SK-N-SH treated with all-trans-retinoic acid at 6 μM for 48 hours (cell line): ENCODE data around the gene NHLRC2.

Experiments
- ATAC-seq: fragments of 200-7000 bp; cut with Tn5 transposase; 3 replicates; pipeline ENCODE4 v1.9.1; 2020; ENCODE audit warnings: mild to moderate bottlenecking, moderate library complexity
- ARNTL ChIP-seq: fragments of 450-650 bp; formaldehyde crosslinking; IDR thresholded peaks from 2 replicates; pipeline ENCODE4 v1.5.0; 2020; ENCODE audit warnings: low read depth, mild to moderate bottlenecking, moderate library complexity, borderline replicate concordance
- BACH2 ChIP-seq: fragments of 250-450 bp; sonication (Bioruptor Pico); IDR thresholded peaks from 2 replicates; pipeline ENCODE4 v1.9.0; 2021; ENCODE audit warnings: mild to moderate bottlenecking, borderline replicate concordance
- CSDC2 ChIP-seq: fragments of 250-450 bp; sonication (Bioruptor Pico); IDR thresholded peaks from 2 replicates; pipeline ENCODE4 v1.5.0; 2020; ENCODE audit warnings: mild to moderate bottlenecking, moderate library complexity
- ESRRG ChIP-seq: fragments of 250-450 bp; sonication (Bioruptor Pico); IDR thresholded peaks from 2 replicates; pipeline ENCODE4 v1.6.1; 2021; ENCODE audit warnings: mild to moderate bottlenecking
- GLIS3 ChIP-seq: fragments of 250-450 bp; sonication (Bioruptor Pico); IDR thresholded peaks from 2 replicates; pipeline ENCODE4 v1.5.0; 2020; ENCODE audit warnings: mild to moderate bottlenecking, moderate library complexity
- ISL1 ChIP-seq: fragments of 250-450 bp; sonication (Bioruptor Pico); IDR thresholded peaks from 2 replicates; pipeline ENCODE4 v2.1.2; 2022; ENCODE audit warnings: mild to moderate bottlenecking, moderate library complexity
- OSR1 ChIP-seq: fragments of 250-450 bp; sonication (Bioruptor Pico); IDR thresholded peaks from 2 replicates; pipeline ENCODE4 v1.8.0; 2022; ENCODE audit warnings: moderate library complexity, mild to moderate bottlenecking, inconsistent platforms
- POU6F1 ChIP-seq: fragments of 250-450 bp; sonication (Bioruptor Pico); IDR thresholded peaks from 2 replicates; pipeline ENCODE4 v1.8.0; 2021; ENCODE audit warnings: low read depth, mild to moderate bottlenecking, moderate library complexity, borderline replicate concordance
- PPARA ChIP-seq: fragments of 250-450 bp; sonication (Bioruptor Pico); IDR thresholded peaks from 2 replicates; pipeline ENCODE4 v1.5.0; 2020; ENCODE audit warnings: mild to moderate bottlenecking, borderline replicate concordance
- RARB ChIP-seq: fragments of 250-450 bp; sonication (Bioruptor Pico); IDR thresholded peaks from 2 replicates; pipeline ENCODE4 v1.8.0; 2021; ENCODE audit warnings: mild to moderate bottlenecking, moderate library complexity
- SNAI2 ChIP-seq: fragments of 250-450 bp; sonication (Bioruptor Pico); IDR thresholded peaks from 2 replicates; pipeline ENCODE4 v1.5.0; 2020; ENCODE audit warnings: mild to moderate bottlenecking, moderate library complexity
- TCF4 ChIP-seq: fragments of 250-450 bp; sonication (Bioruptor Pico); IDR thresholded peaks from 2 replicates; pipeline ENCODE4 v1.8.0; 2021; ENCODE audit warnings: mild to moderate bottlenecking, moderate library complexity, borderline replicate concordance
- TOX ChIP-seq: fragments of 250-450 bp; sonication (Bioruptor Pico); IDR thresholded peaks from 2 replicates; pipeline ENCODE4 v1.8.0; 2021; ENCODE audit warnings: mild to moderate bottlenecking, moderate library complexity, borderline replicate concordance
- TSHZ2 ChIP-seq: fragments of 250-450 bp; sonication (Bioruptor Pico); IDR thresholded peaks from 2 replicates; pipeline ENCODE4 v1.5.0; 2020; ENCODE audit warnings: mild to moderate bottlenecking, moderate library complexity
- ZC3H10 ChIP-seq: fragments of 250-450 bp; sonication (Bioruptor Pico); IDR thresholded peaks from 2 replicates; pipeline ENCODE4 v1.5.1; 2021; ENCODE audit warnings: mild to moderate bottlenecking, moderate library complexity
- ZFP3 ChIP-seq: fragments of 250-450 bp; sonication (Bioruptor Pico); IDR thresholded peaks from 2 replicates; pipeline ENCODE4 v1.5.0; 2020; ENCODE audit warnings: mild to moderate bottlenecking, moderate library complexity
- ZFP30 ChIP-seq: fragments of 450-650 bp; formaldehyde crosslinking; IDR thresholded peaks from 2 replicates; pipeline ENCODE4 v1.5.0; 2022; ENCODE audit warnings: mild to moderate bottlenecking, moderate library complexity
- ZNF70 ChIP-seq: fragments of 450-650 bp; formaldehyde crosslinking; IDR thresholded peaks from 2 replicates; pipeline ENCODE4 v1.5.0; 2020; ENCODE audit warnings: mild to moderate bottlenecking, moderate library complexity
- ZNF8 ChIP-seq: fragments of 450-650 bp; formaldehyde crosslinking; IDR thresholded peaks from 2 replicates; pipeline ENCODE4 v1.5.0; 2020; ENCODE audit warnings: mild to moderate bottlenecking, moderate library complexity
- TF ChIP-seq, protein P1 (sequence below): fragments of 250-450 bp; sonication (Bioruptor Pico); IDR thresholded peaks from 2 replicates; pipeline ENCODE4 v1.8.0; 2020; ENCODE audit warnings: mild to moderate bottlenecking, moderate library complexity, borderline replicate concordance
- TF ChIP-seq, protein P2 (sequence below): fragments of 250-450 bp; sonication (Bioruptor Pico); IDR thresholded peaks from 2 replicates; pipeline ENCODE4 v1.5.1; 2021; ENCODE audit warnings: mild to moderate bottlenecking, moderate library complexity
- TF ChIP-seq, protein P3 (sequence below): fragments of 250-450 bp; sonication (Bioruptor Pico); IDR thresholded peaks from 2 replicates; pipeline ENCODE4 v1.5.1; 2020; ENCODE audit warnings: low read depth, mild to moderate bottlenecking, moderate library complexity

Gene NHLRC2

GRCh38 chr10:113907166-113907565 lies 52.7 kb downstream of the NHLRC2 start:
- no peak for ATAC-seq
- no peak for TF ChIP-seq ZFP3 (CRISPR knock-in tag)
- no peak for TF ChIP-seq ESRRG (CRISPR knock-in tag)

GRCh38 chr10:113908236-113908635 lies 53.8 kb downstream of the NHLRC2 start:
- no peak for TF ChIP-seq ARNTL (CRISPR knock-in tag)
- no peak for TF ChIP-seq ZFP30 (CRISPR knock-in tag)
- TF ChIP-seq, protein P1, sequence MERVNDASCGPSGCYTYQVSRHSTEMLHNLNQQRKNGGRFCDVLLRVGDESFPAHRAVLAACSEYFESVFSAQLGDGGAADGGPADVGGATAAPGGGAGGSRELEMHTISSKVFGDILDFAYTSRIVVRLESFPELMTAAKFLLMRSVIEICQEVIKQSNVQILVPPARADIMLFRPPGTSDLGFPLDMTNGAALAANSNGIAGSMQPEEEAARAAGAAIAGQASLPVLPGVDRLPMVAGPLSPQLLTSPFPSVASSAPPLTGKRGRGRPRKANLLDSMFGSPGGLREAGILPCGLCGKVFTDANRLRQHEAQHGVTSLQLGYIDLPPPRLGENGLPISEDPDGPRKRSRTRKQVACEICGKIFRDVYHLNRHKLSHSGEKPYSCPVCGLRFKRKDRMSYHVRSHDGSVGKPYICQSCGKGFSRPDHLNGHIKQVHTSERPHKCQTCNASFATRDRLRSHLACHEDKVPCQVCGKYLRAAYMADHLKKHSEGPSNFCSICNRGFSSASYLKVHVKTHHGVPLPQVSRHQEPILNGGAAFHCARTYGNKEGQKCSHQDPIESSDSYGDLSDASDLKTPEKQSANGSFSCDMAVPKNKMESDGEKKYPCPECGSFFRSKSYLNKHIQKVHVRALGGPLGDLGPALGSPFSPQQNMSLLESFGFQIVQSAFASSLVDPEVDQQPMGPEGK (CRISPR knock-in tag): no peak
- no peak for TF ChIP-seq CSDC2 (CRISPR knock-in tag)
- TF ChIP-seq, protein P2, sequence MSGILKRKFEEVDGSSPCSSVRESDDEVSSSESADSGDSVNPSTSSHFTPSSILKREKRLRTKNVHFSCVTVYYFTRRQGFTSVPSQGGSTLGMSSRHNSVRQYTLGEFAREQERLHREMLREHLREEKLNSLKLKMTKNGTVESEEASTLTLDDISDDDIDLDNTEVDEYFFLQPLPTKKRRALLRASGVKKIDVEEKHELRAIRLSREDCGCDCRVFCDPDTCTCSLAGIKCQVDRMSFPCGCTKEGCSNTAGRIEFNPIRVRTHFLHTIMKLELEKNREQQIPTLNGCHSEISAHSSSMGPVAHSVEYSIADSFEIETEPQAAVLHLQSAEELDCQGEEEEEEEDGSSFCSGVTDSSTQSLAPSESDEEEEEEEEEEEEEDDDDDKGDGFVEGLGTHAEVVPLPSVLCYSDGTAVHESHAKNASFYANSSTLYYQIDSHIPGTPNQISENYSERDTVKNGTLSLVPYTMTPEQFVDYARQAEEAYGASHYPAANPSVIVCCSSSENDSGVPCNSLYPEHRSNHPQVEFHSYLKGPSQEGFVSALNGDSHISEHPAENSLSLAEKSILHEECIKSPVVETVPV: no peak
- no peak for TF ChIP-seq ZNF8 (CRISPR knock-in tag)
- TF ChIP-seq, protein P3, sequence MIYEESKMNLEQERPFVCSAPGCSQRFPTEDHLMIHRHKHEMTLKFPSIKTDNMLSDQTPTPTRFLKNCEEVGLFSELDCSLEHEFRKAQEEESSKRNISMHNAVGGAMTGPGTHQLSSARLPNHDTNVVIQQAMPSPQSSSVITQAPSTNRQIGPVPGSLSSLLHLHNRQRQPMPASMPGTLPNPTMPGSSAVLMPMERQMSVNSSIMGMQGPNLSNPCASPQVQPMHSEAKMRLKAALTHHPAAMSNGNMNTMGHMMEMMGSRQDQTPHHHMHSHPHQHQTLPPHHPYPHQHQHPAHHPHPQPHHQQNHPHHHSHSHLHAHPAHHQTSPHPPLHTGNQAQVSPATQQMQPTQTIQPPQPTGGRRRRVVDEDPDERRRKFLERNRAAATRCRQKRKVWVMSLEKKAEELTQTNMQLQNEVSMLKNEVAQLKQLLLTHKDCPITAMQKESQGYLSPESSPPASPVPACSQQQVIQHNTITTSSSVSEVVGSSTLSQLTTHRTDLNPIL: no peak
- TF ChIP-seq ESRRG (CRISPR knock-in tag): no peak
- no peak for TF ChIP-seq ZC3H10 (CRISPR knock-in tag)
- TF ChIP-seq ZNF70: no peak
- TF ChIP-seq GLIS3 (CRISPR knock-in tag): no peak
- no peak for TF ChIP-seq RARB (CRISPR knock-in tag)
- TF ChIP-seq SNAI2: no peak
- no peak for TF ChIP-seq TOX (CRISPR knock-in tag)
- TF ChIP-seq PPARA: no peak
- TF ChIP-seq, all 23 proteins: peak for 0
- no peak for ATAC-seq

- ATAC-seq: no peak
Measured at GRCh38 chr10:113911113-113911512, 56.7 kb downstream of the NHLRC2 start.

More at GRCh38 chr10:113911113-113911512, 56.7 kb downstream of the NHLRC2 start:
- TF ChIP-seq SNAI2: no peak
- no peak for TF ChIP-seq ESRRG (CRISPR knock-in tag)
- TF ChIP-seq BACH2 (CRISPR knock-in tag): no peak
- no peak for TF ChIP-seq TOX (CRISPR knock-in tag)
- TF ChIP-seq ZC3H10 (CRISPR knock-in tag): no peak
- TF ChIP-seq ZFP3 (CRISPR knock-in tag): no peak
- TF ChIP-seq ZNF70: no peak
- TF ChIP-seq POU6F1 (CRISPR knock-in tag): no peak
- TF ChIP-seq TSHZ2 (CRISPR knock-in tag): no peak
- no peak for TF ChIP-seq TCF4
- TF ChIP-seq, protein P1 (CRISPR knock-in tag): no peak
- TF ChIP-seq, protein P3: no peak
- TF ChIP-seq, protein P2: no peak
- TF ChIP-seq OSR1 (CRISPR knock-in tag): no peak
- no peak for TF ChIP-seq ISL1 (CRISPR knock-in tag)
- no peak for TF ChIP-seq PPARA
- TF ChIP-seq ARNTL (CRISPR knock-in tag): no peak
- no peak for TF ChIP-seq GLIS3 (CRISPR knock-in tag)
- TF ChIP-seq, all 23 proteins: peak for 0
